Omental fat pad (tissue), 4 donors: ENCODE data around the gene MRTFB. TPM values are rescaled to one million over a fixed set of nuclear protein-coding genes. Genes with fewer than 3 reads are reported as not detected.

Experiments
- ATAC-seq: fragments of 150-250 bp; one replicate; pipeline ENCODE4 v1.9.1; 2016; ENCODE audit warnings: mild to moderate bottlenecking, moderate library complexity; ENCODE audit not compliant: low FRiP score
- DNase-seq: peaks from one replicate; pipeline ENCODE4 v3.0.0-alpha.2; 2019; ENCODE audit warnings: low spot score
- CTCF ChIP-seq, 3 donors: fragments of 450-650 bp; IDR thresholded peaks; one replicate each; pipeline ENCODE4 v1.5.1; 2016 to 2017; ENCODE audit warnings: antibody characterized with exemption in 3 of 3, mild to moderate bottlenecking in 3 of 3, moderate library complexity in 2 of 3
- total RNA-seq, 4 donors: library from RNA; depleted of rRNA; stranded (reverse); fragments of >200 nt; gene quantifications; one replicate each; pipeline ENCODE4 v1.1.0, GENCODE V29; 2016

MRTFB gene
- total RNA-seq, 4 donors from 2014 or later, result 17.5 to 107 (median 55.8) TPM

- DNase-seq (no peak), ATAC-seq (no peak)
- TF ChIP-seq CTCF (IDR thresholded peaks at IDR 0.05), result no peak
Observed at GRCh38 chr16:14095883-14096551, 24.9 kb downstream of the MRTFB start.

- ATAC-seq (no peak), DNase-seq (no peak)
- TF ChIP-seq CTCF (IDR thresholded peaks at IDR 0.05), result no peak
Observed at GRCh38 chr16:14097182-14097959, 26.3 kb downstream of the MRTFB start.

GRCh38 chr16:14098081-14098480 lies 27.0 kb downstream of the MRTFB start:
- ATAC-seq (no peak), DNase-seq (no peak)
- TF ChIP-seq CTCF (IDR thresholded peaks at IDR 0.05), result no peak

GRCh38 chr16:14100825-14101224 lies 29.7 kb downstream of the MRTFB start:
- ATAC-seq (no peak), DNase-seq (no peak)
- no peak for TF ChIP-seq CTCF (IDR thresholded peaks at IDR 0.05)

- ATAC-seq, result no peak
- no peak for DNase-seq
- TF ChIP-seq CTCF (IDR thresholded peaks at IDR 0.05), result no peak
Observed at GRCh38 chr16:14101415-14101814, 30.3 kb downstream of the MRTFB start.

GRCh38 chr16:14102925-14103720 lies 32.0 kb downstream of the MRTFB start:
- ATAC-seq (no peak), DNase-seq (no peak)
- TF ChIP-seq CTCF (IDR thresholded peaks at IDR 0.05), result no peak
